Transverse colon (tissue), 4 donors: ENCODE data around the gene ATP2B1. TPM values are rescaled to one million over a fixed set of nuclear protein-coding genes. Genes with fewer than 3 reads are reported as not detected.

Experiments
- DNase-seq: peaks from one replicate; pipeline ENCODE4 v3.0.0-alpha.2; 2019
- H3K27ac ChIP-seq, 4 donors: fragments of 200-600 bp; sonication (generic); 2 replicates each; pipeline ENCODE4 v1.5.1; 2016 to 2018; ENCODE audit warnings: inconsistent platforms in 4 of 4
- H3K27me3 ChIP-seq: fragments of 200-600 bp; sonication (generic); 2 replicates; pipeline ENCODE4 v1.5.1; 2017; ENCODE audit warnings: inconsistent platforms
- H3K36me3 ChIP-seq, 4 donors: fragments of 200-600 bp; sonication (generic); 2 replicates each; pipeline ENCODE4 v1.5.1; 2017 to 2019; ENCODE audit warnings: inconsistent platforms in 4 of 4
- H3K4me1 ChIP-seq, 4 donors: fragments of 200-600 bp; sonication (generic); 2 replicates each; pipeline ENCODE4 v1.5.1; 2017 to 2020; ENCODE audit warnings: inconsistent platforms in 4 of 4
- H3K4me3 ChIP-seq, 4 donors: fragments of 200-600 bp; sonication (generic); 1 replicate in 1 of 4; 2 replicates in 3 of 4; pipeline versions ENCODE4 v1.5.1 to v1.6.1; 2017 to 2019; ENCODE audit warnings: inconsistent platforms in 4 of 4
- H3K9me3 ChIP-seq, 2 donors: fragments of 200-600 bp; sonication (generic); 2 replicates each; pipeline ENCODE4 v1.5.1; 2017 to 2019; ENCODE audit warnings: inconsistent platforms in 2 of 2
- CTCF ChIP-seq, 5 experiments: fragments of 200-600 bp in 3 of 5; fragments of 450-650 bp in 2 of 5; sonication (generic) in 3 of 5; IDR thresholded peaks; 1 replicate in 2 of 5; 2 replicates in 3 of 5; pipeline ENCODE4 v1.5.1; 2016 to 2017; ENCODE audit warnings: antibody characterized with exemption in 5 of 5, inconsistent platforms in 3 of 5, mild to moderate bottlenecking in 2 of 5, moderate library complexity in 1 of 5
- EP300 ChIP-seq: sonication (generic); formaldehyde crosslinking; IDR thresholded peaks from one replicate; pipeline ENCODE4 v1.6.1; 2017; ENCODE audit warnings: antibody characterized with exemption, low read depth
- POLR2A ChIP-seq: fragments of 450-650 bp; IDR thresholded peaks from one replicate; pipeline ENCODE4 v1.6.1; 2016; ENCODE audit warnings: antibody characterized with exemption, mild to moderate bottlenecking, moderate library complexity
- POLR2AphosphoS5 ChIP-seq, 3 donors: sonication (generic); formaldehyde crosslinking; IDR thresholded peaks; one replicate each; pipeline ENCODE4 v1.6.1; 2016; ENCODE audit warnings: antibody characterized with exemption in 3 of 3
- WGBS, 2 donors: methylation state at CpG; one replicate each; pipeline ENCODE4 v1.1.5; 2018; ENCODE audit warnings: low coverage in 1 of 2; 5-methylcytosine and 5-hydroxymethylcytosine counted together
- in situ Hi-C, 4 donors: fragments of 200-750 bp; cut with MboI; loops; one replicate each; pipeline versions ENCODE4 v1.15.0 to v1.15.1; 2017; ENCODE audit warnings: low sequenced_read_pairs in 3 of 4, low pct_ligation_motif_present in 1 of 4, low pct_unique_long_range_greater_than_20kb in 1 of 4
- intact Hi-C: fragments of 100-400 bp; cut with DNase I; formaldehyde crosslinking; loops from one replicate; pipeline ENCODE4 v1.15.1; 2023; ENCODE audit warnings: low total_unique reads
- total RNA-seq, 4 donors: library from RNA; depleted of rRNA; stranded (reverse); fragments of >200 nt; gene quantifications; one replicate each; pipeline ENCODE4 v1.1.0, GENCODE V29; 2016

Gene ATP2B1
- total RNA-seq, 4 donors from 2014 or later = 52.7 to 235 (median 104) TPM

DNA sequence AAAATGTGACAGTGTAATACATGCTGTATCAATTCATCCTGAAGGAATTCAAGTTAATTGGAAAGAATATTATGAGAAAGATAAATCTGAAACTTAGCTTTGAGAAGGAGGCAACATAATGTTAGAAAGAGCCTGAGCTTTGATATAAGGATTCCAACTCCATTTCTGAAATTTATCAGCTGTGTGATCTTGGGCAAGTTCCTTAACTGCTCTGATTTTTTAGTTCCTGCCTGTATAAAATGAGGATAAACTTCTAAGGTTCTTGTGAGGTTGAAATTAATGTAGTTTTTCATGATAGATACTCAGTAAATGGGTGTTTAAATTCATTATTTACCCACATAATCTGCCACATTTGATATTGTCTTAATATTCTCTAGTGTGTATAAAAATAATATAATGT is 14.6 kb upstream of the ATP2B1 start:
- no peaks in the 10 kb centered on the region for H3K27me3 ChIP-seq
- H3K27ac ChIP-seq = no peak overlapping the region
- no peak overlapping the region for H3K4me3 ChIP-seq
- no peaks in the 10 kb centered on the region for H3K9me3 ChIP-seq
- no peak for TF ChIP-seq EP300
- TF ChIP-seq POLR2A = no peak
- no peak for TF ChIP-seq CTCF (IDR thresholded peaks at IDR 0.05)
- TF ChIP-seq POLR2AphosphoS5 (IDR thresholded peaks at IDR 0.05) = no peak
- in situ Hi-C loops = no loop called here
- no peaks in the 10 kb centered on the region for H3K4me1 ChIP-seq
- intact Hi-C loops = no loop called here
- no peaks in the 10 kb centered on the region for H3K36me3 ChIP-seq
- DNase-seq = no peak

- no peaks in the 10 kb centered on the region for H3K27me3 ChIP-seq
- no peaks in the 10 kb centered on the region for H3K36me3 ChIP-seq
- no peaks in the 10 kb centered on the region for H3K9me3 ChIP-seq
- no peak overlapping the region for H3K27ac ChIP-seq
- intact Hi-C loops (no loop called here), in situ Hi-C loops (no loop called here)
- 72 to 78% methylated on average over 6 to 8 of the region's 8 CpGs for WGBS, 2 donors
- DNase-seq = no peak
- TF ChIP-seq POLR2A (no peak), POLR2AphosphoS5 (IDR thresholded peaks at IDR 0.05) (no peak), CTCF (IDR thresholded peaks at IDR 0.05) (no peak), EP300 (no peak)
- H3K4me1 ChIP-seq = no peaks in the 10 kb centered on the region
- no peak overlapping the region for H3K4me3 ChIP-seq
These were observed 12.8 kb upstream of the ATP2B1 start for GRCh38 chr12:89721291-89721987.

GRCh38 chr12:89717759-89718523 is 9.3 kb upstream of the ATP2B1 start:
- TF ChIP-seq EP300 = no peak
- TF ChIP-seq POLR2AphosphoS5 (IDR thresholded peaks at IDR 0.05) = no peak
- no peak for TF ChIP-seq CTCF (IDR thresholded peaks at IDR 0.05)
- TF ChIP-seq POLR2A = no peak
- Histone ChIP-seq H3K4me1 (no peaks in the 10 kb centered on the region), H3K4me3 (no peak overlapping the region), H3K27me3 (no peaks in the 10 kb centered on the region), H3K36me3 (no peaks in the 10 kb centered on the region), H3K9me3 (no peaks in the 10 kb centered on the region), H3K27ac (no peak overlapping the region)
- no peak for DNase-seq
- WGBS, 2 donors = 91 to 100% methylated on average over 2 of the region's 2 CpGs
- in situ Hi-C loops (no loop called here), intact Hi-C loops (no loop called here)

DNA sequence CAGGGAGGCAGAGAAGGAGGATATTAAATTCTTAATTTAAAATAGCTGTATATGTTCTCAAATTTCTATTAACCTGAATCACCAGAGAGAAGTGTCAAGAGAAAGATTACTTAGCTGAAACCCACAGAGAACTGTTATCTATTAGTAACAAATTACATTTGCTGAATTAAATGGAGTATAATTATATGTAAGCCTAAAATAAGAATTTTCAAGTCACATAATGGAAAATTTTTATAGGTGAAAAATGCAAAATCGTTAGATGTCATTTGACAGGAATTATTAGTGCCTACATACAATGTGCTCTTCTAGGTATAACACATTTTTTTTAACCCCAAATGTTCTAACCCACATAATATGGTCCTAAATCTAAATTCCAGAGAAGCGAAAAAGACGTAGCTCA is 4.1 kb upstream of the ATP2B1 start:
- 88 to 93% methylated on average over 3 of the region's 3 CpGs for WGBS, 2 donors
- H3K4me1 ChIP-seq = peaks cover 0 to 4% (median 0%) of the 10 kb centered on the region in 4 donors
- H3K27ac ChIP-seq = no peak overlapping the region
- in situ Hi-C loops (no loop called here), intact Hi-C loops (no loop called here)
- DNase-seq = no peak
- no peak for TF ChIP-seq POLR2A
- no peak for TF ChIP-seq POLR2AphosphoS5 (IDR thresholded peaks at IDR 0.05)
- TF ChIP-seq CTCF (IDR thresholded peaks at IDR 0.05) = no peak
- no peak for TF ChIP-seq EP300
- no peak overlapping the region for H3K4me3 ChIP-seq
- H3K36me3 ChIP-seq = no peaks in the 10 kb centered on the region
- H3K9me3 ChIP-seq = no peaks in the 10 kb centered on the region
- no peaks in the 10 kb centered on the region for H3K27me3 ChIP-seq
